Endothelial cell of umbilical vein (primary cell): ENCODE results near the gene DPEP3. TPM values are rescaled to one million over a fixed set of nuclear protein-coding genes. Genes with fewer than 3 reads are reported as not detected.

Source experiments
- BruUV-seq: library from RNA; stranded (reverse); fragments of 400-500 nt; replicated peaks from 2 replicates; lab custom pipeline; 2021; lab: Mats Ljungman, UMichigan
- CTCF ChIA-PET: fragments of 300-600, 350-600 bp; sonication (Branson Sonifier 250); formaldehyde crosslinking; loops from one replicate; lab custom pipeline; 2021; ENCODE audit warnings: antibody characterized with exemption, inconsistent platforms; lab: Charles Lee
- POLR2A ChIA-PET: fragments of 300-600, 350-600 bp; sonication (Branson Sonifier 250); formaldehyde crosslinking; loops from one replicate; lab custom pipeline; 2021; ENCODE audit warnings: antibody characterized with exemption, inconsistent platforms; lab: Charles Lee
- DNase-seq: peaks from one replicate; pipeline ENCODE4 v3.0.0-alpha.2; 2011; ENCODE audit warnings: low read depth, low spot score
- FAIRE-seq: peaks from 2 replicates; lab custom pipeline; 2011; peaks lifted over from hg19 to GRCh38; lab: Jason Lieb, UNC
- H2AFZ ChIP-seq: 2 replicates; pipeline ENCODE4 v1.6.0; 2012; ENCODE audit warnings: low read depth, low read length, control low read depth, inconsistent platforms
- H3K27ac ChIP-seq: 2 replicates; pipeline ENCODE4 v1.5.1; 2011; ENCODE audit warnings: low read depth, mild to moderate bottlenecking, control low read depth, low read length, moderate library complexity; ENCODE audit not compliant: insufficient read depth
- H3K27me3 ChIP-seq, 2 experiments: 2 replicates each; pipeline versions ENCODE4 v1.6.0 to v1.6.1; 2011; ENCODE audit warnings: low read length in 2 of 2, mixed read lengths in 1 of 2; ENCODE audit not compliant: control insufficient read depth in 2 of 2, insufficient read depth in 2 of 2
- H3K36me3 ChIP-seq, 2 experiments: 2 replicates in 1 of 2; 3 replicates in 1 of 2; pipeline ENCODE4 v1.5.1; 2011; ENCODE audit warnings: low read length in 2 of 2, mild to moderate bottlenecking in 1 of 2, moderate library complexity in 1 of 2; ENCODE audit not compliant: control insufficient read depth in 2 of 2, insufficient read depth in 2 of 2; ENCODE audit errors: extremely low read depth in 1 of 2
- H3K4me1 ChIP-seq: 3 replicates; pipeline ENCODE4 v1.5.1; 2011; ENCODE audit warnings: mild to moderate bottlenecking, low read length; ENCODE audit not compliant: control insufficient read depth, insufficient read depth; ENCODE audit errors: extremely low read depth
- H3K4me2 ChIP-seq: 2 replicates; pipeline ENCODE4 v1.6.1; 2011; ENCODE audit warnings: low read length, control low read depth, mixed read lengths; ENCODE audit not compliant: insufficient read depth
- H3K4me3 ChIP-seq, 3 experiments: fragments of 200-600 bp in 1 of 3; sonication (generic), shearing (Covaris generic) in 1 of 3; replicated peaks in 1 of 3; 2 replicates each; pipeline ENCODE4 v1.5.1; 2011 to 2016; ENCODE audit warnings: control low read depth in 3 of 3, low read length in 3 of 3, mild to moderate bottlenecking in 2 of 3, inconsistent platforms in 1 of 3, low read depth in 1 of 3, moderate library complexity in 1 of 3; ENCODE audit not compliant: insufficient read depth in 1 of 3
- H3K79me2 ChIP-seq: 2 replicates; pipeline ENCODE4 v1.6.0; 2012; ENCODE audit warnings: low read length, inconsistent platforms; ENCODE audit not compliant: control insufficient read depth, insufficient read depth
- H3K9ac ChIP-seq: replicated peaks from 2 replicates; pipeline ENCODE3; 2011; ENCODE audit warnings: low read length, control low read depth; ENCODE audit not compliant: insufficient read depth; ENCODE audit errors: extremely low read depth
- H3K9me1 ChIP-seq: replicated peaks from 3 replicates; pipeline ENCODE4 v1.6.0; 2011; ENCODE audit warnings: mild to moderate bottlenecking, low read length; ENCODE audit not compliant: control insufficient read depth, insufficient read depth; ENCODE audit errors: extremely low read depth
- H3K9me3 ChIP-seq: replicated peaks from 2 replicates; pipeline ENCODE4 v1.5.1; 2012; ENCODE audit warnings: low read length, inconsistent platforms; ENCODE audit not compliant: control insufficient read depth, insufficient read depth
- H4K20me1 ChIP-seq: replicated peaks from 2 replicates; pipeline ENCODE3; 2011; ENCODE audit warnings: mild to moderate bottlenecking, low read length; ENCODE audit not compliant: control insufficient read depth, insufficient read depth; ENCODE audit errors: extremely low read depth
- CTCF ChIP-seq, 2 donors: IDR thresholded peaks; 1 replicate in 1 of 2; 2 replicates in 1 of 2; pipeline ENCODE4 v1.5.1; 2011; ENCODE audit warnings: low read length in 2 of 2, mild to moderate bottlenecking in 2 of 2, moderate library complexity in 2 of 2, control low read depth in 1 of 2, inconsistent platforms in 1 of 2, low read depth in 1 of 2; ENCODE audit not compliant: insufficient read depth in 1 of 2; ENCODE audit errors: extremely low read depth in 1 of 2
- EZH2 ChIP-seq: IDR thresholded peaks from 2 replicates; pipeline ENCODE4 v1.6.1; 2012; ENCODE audit warnings: borderline replicate concordance, low read depth, mild to moderate bottlenecking, moderate library complexity, low read length, inconsistent platforms; ENCODE audit not compliant: severe bottlenecking
- FOS ChIP-seq: IDR thresholded peaks from 2 replicates; pipeline ENCODE4 v1.6.1; 2011; ENCODE audit warnings: mild to moderate bottlenecking, low read length, moderate library complexity, borderline replicate concordance; ENCODE audit not compliant: insufficient read depth
- GATA2 ChIP-seq: IDR thresholded peaks from 2 replicates; pipeline ENCODE4 v1.7.0; 2011; ENCODE audit warnings: low read depth, mild to moderate bottlenecking, moderate library complexity, mixed read lengths, low read length; ENCODE audit not compliant: insufficient read length, insufficient read depth
- JUN ChIP-seq: IDR thresholded peaks from 2 replicates; pipeline ENCODE4 v1.6.1; 2011; ENCODE audit warnings: borderline replicate concordance, low read depth; ENCODE audit not compliant: insufficient read length, insufficient read depth
- MAX ChIP-seq: IDR thresholded peaks from 2 replicates; pipeline ENCODE4 v1.6.1; 2011; ENCODE audit not compliant: insufficient read depth, insufficient read length
- MYC ChIP-seq: IDR thresholded peaks from one replicate; pipeline ENCODE4 v1.6.1; 2011; ENCODE audit warnings: mild to moderate bottlenecking, low read depth, low read length
- POLR2A ChIP-seq: IDR thresholded peaks from 2 replicates; pipeline ENCODE4 v1.6.1; 2012; ENCODE audit warnings: low read depth, mild to moderate bottlenecking, control low read depth, low read length
- POLR2AphosphoS5 ChIP-seq: IDR thresholded peaks from 2 replicates; pipeline ENCODE4 v1.6.1; 2012; ENCODE audit warnings: low read depth, mild to moderate bottlenecking, control low read depth, low read length, moderate library complexity; ENCODE audit not compliant: insufficient read depth
- dilution Hi-C: fragments of 300-500 bp; cut with MboI; formaldehyde crosslinking; loops from one replicate; pipeline ENCODE4 v1.15.0; 2019; ENCODE audit warnings: low sequenced_read_pairs; ENCODE audit not compliant: extremely low pct_ligation_motif_present
- intact Hi-C: fragments of 100-400 bp; cut with micrococcal nuclease; formaldehyde crosslinking; loops from one replicate; pipeline ENCODE4 v1.10.0; 2022
- polyA plus RNA-seq, 4 experiments: library from polyadenylated mRNA; depleted of rRNA in 3 of 4; stranded (reverse) in 3 of 4; unstranded in 1 of 4; fragments of >200 nt; gene quantifications; 2 replicates each; pipeline versions ENCODE4 v1.2.1 to v1.2.3, GENCODE V29; 2011 to 2012; ENCODE audit warnings: missing spikeins in 1 of 4
- total RNA-seq: library from RNA; stranded (reverse); gene quantifications from 2 replicates; pipeline ENCODE4 v1.2.3, GENCODE V29; 2021

Gene DPEP3
- total and polyA plus RNA-seq, 2 donors (not counting 3 experiments of a cell fraction or from before 2014, with no cell fraction given): 0.06 TPM; not detected in 1

GRCh38 chr16:68000450-68000849, 20.2 kb upstream of the DPEP3 start:
- no TSS peak for BruUV-seq
- intact Hi-C loops: no loop called here
- Histone ChIP-seq H4K20me1 (no peaks in the 10 kb centered on the region), H3K9ac (no peak overlapping the region), H3K79me2 (no peaks in the 10 kb centered on the region), H3K9me3 (no peaks in the 10 kb centered on the region), H3K36me3 (no peaks in the 10 kb centered on the region), H3K4me3 (no peak overlapping the region), H3K4me2 (no peak overlapping the region), H3K9me1 (no peaks in the 10 kb centered on the region), H3K27me3 (no peaks in the 10 kb centered on the region), H3K4me1 (peaks cover 9% of the 10 kb centered on the region), H3K27ac (no peak overlapping the region), H2AFZ (peak overlapping the region; percentile 10)
- dilution Hi-C loops: no loop called here
- FAIRE-seq: peak; percentile 89
- ChIA-PET POLR2A (no interaction called here), CTCF (interaction anchor here (0.9 to 3.3 kb wide), 5 partner anchors 18 to 76 kb away, joined by 3 to 11 read pairs (median 3); partner anchors contain the start of genes DDX28 and DUS2)
- no peak for TF ChIP-seq FOS
- no peak for TF ChIP-seq MAX
- TF ChIP-seq POLR2AphosphoS5: no peak
- TF ChIP-seq CTCF (IDR thresholded peaks at IDR 0.05; ENCODE audit: extremely low read depth in 1 of 2, insufficient read depth in 1 of 2, low read depth in 1 of 2, low read length in 2 of 2): no peak
- no peak for TF ChIP-seq JUN
- TF ChIP-seq MYC: no peak
- TF ChIP-seq POLR2A: no peak
- no peak for TF ChIP-seq GATA2
- TF ChIP-seq EZH2: no peak
- peak; percentile 69 for DNase-seq
